ENCODE measurements around the gene PRKAR1B.

GRCh38 chr7:621572-622285 is 105.4 kb downstream of the PRKAR1B start:
- TF ChIP-seq CTCF (conservative IDR thresholded peaks at IDR 0.05) (no peak), ZFX (IDR thresholded peaks at IDR 0.05) (no peak)

All from C4-2B (cell line).